Activated CD4-positive, alpha-beta T cell treated with anti-CD3 and anti-CD28 coated beads for 36 hours (primary cell): ENCODE results near the gene NPB. TPM values are rescaled to one million over a fixed set of nuclear protein-coding genes. Genes with fewer than 3 reads are reported as not detected.

Experiments
- total RNA-seq, 2 experiments: library from RNA; stranded (reverse); gene quantifications; one replicate each; pipeline ENCODE4 v1.2.3, GENCODE V29; 2021

The NPB gene
- total RNA-seq, 2 experiments from 2014 or later, result 0.14 TPM; not detected in 1

Other genes starting within 250 kb of the NPB start
- gene PDE6G, start 245.7 kb upstream of the NPB start, total RNA-seq, result 1 to 10 TPM; 1.4 to 2.5 TPM
- gene OXLD1, start 235.6 kb upstream of the NPB start, total RNA-seq, result 10 to 100 TPM; 29.4 to 45.3 TPM
- 10 to 100 TPM; 30.0 to 36.6 TPM for gene CCDC137, start 235.5 kb upstream of the NPB start, total RNA-seq
- 10 to 100 TPM; 39.0 to 39.1 TPM for gene ARL16, start 218.4 kb upstream of the NPB start, total RNA-seq
- 100 to 1,000 TPM; 100 to 102 TPM for gene HGS, start 218.2 kb upstream of the NPB start, total RNA-seq
- gene MRPL12, start 198.9 kb upstream of the NPB start, total RNA-seq, result 100 to 1,000 TPM in 1 of 2 experiments, 10 to 100 TPM in 1; 94.0 to 116 TPM
- gene SLC25A10, start 190.0 kb upstream of the NPB start, total RNA-seq, result 10 to 100 TPM; 28.6 to 31.8 TPM
- not detected for gene GCGR, start 98.1 kb upstream of the NPB start, total RNA-seq
- 10 to 100 TPM; 45.8 to 50.4 TPM for gene MCRIP1, start 68.9 kb upstream of the NPB start, total RNA-seq
- gene PPP1R27, start 67.2 kb upstream of the NPB start, total RNA-seq, result not detected
- gene P4HB, start 41.7 kb upstream of the NPB start, total RNA-seq, result 100 to 1,000 TPM; 414 to 578 TPM
- 100 to 1,000 TPM; 513 to 661 TPM for gene ARHGDIA, start 30.9 kb upstream of the NPB start, total RNA-seq
- 100 to 1,000 TPM; 197 to 230 TPM for gene ALYREF, start 10.7 kb upstream of the NPB start, total RNA-seq
- 100 to 1,000 TPM in 1 of 2 experiments, 10 to 100 TPM in 1; 79.9 to 131 TPM for gene ANAPC11, start 10.5 kb upstream of the NPB start, total RNA-seq
- gene PCYT2, start 9.2 kb downstream of the NPB start, total RNA-seq, result 10 to 100 TPM; 19.7 to 24.0 TPM
- gene SIRT7, start 15.9 kb downstream of the NPB start, total RNA-seq, result 10 to 100 TPM; 29.3 to 31.8 TPM
- 10 to 100 TPM; 15.3 to 18.3 TPM for gene MAFG, start 25.5 kb downstream of the NPB start, total RNA-seq
- gene PYCR1, start 35.1 kb downstream of the NPB start, total RNA-seq, result 100 to 1,000 TPM; 110 to 134 TPM
- not detected for gene MYADML2, start 45.0 kb downstream of the NPB start, total RNA-seq
- under 1 TPM; 0.87 to 0.97 TPM for gene NOTUM, start 58.9 kb downstream of the NPB start, total RNA-seq
- gene ASPSCR1, start 75.4 kb downstream of the NPB start, total RNA-seq, result 10 to 100 TPM; 23.3 to 26.5 TPM
- gene CENPX, start 120.6 kb downstream of the NPB start, total RNA-seq, result 10 to 100 TPM; 77.5 to 84.1 TPM
- 10 to 100 TPM; 17.6 to 20.6 TPM for gene LRRC45, start 121.1 kb downstream of the NPB start, total RNA-seq
- gene RAC3, start 129.4 kb downstream of the NPB start, total RNA-seq, result 10 to 100 TPM in 1 of 2 experiments, 1 to 10 TPM in 1; 9.6 to 10.6 TPM
- 100 to 1,000 TPM; 105 to 166 TPM for gene DCXR, start 135.5 kb downstream of the NPB start, total RNA-seq
- gene RFNG, start 149.6 kb downstream of the NPB start, total RNA-seq, result 10 to 100 TPM; 16.9 to 17.5 TPM
- gene GPS1, start 149.7 kb downstream of the NPB start, total RNA-seq, result 10 to 100 TPM; 69.0 to 73.5 TPM
- 100 to 1,000 TPM; 119 to 124 TPM for gene DUS1L, start 163.6 kb downstream of the NPB start, total RNA-seq
- 100 to 1,000 TPM; 239 to 259 TPM for gene FASN, start 196.0 kb downstream of the NPB start, total RNA-seq